Astrocyte (in vitro differentiated cells and primary cell): ENCODE results near the gene HNRNPUL2.
A peak's percentile ranks its signal among the peaks of the same experiment; 100 is the strongest.

Experiments
- CTCF ChIP-seq: IDR thresholded peaks from 2 replicates; pipeline ENCODE4 v1.5.1; 2011; ENCODE audit warnings: low read depth, mild to moderate bottlenecking, inconsistent platforms, low read length, moderate library complexity; ENCODE audit not compliant: insufficient read depth
- EZH2 ChIP-seq: IDR thresholded peaks from 2 replicates; pipeline ENCODE4 v1.6.1; 2012; ENCODE audit warnings: mild to moderate bottlenecking, low read length, inconsistent platforms; ENCODE audit not compliant: insufficient read depth

- TF ChIP-seq EZH2 (peak; percentile 66), CTCF (no peak)
These were observed 39.5 kb downstream of the HNRNPUL2 start for GRCh38 chr11:62687508-62688396.
